Colonic mucosa (tissue), 4 donors: ENCODE measurements around the gene SLC25A36. TPM values are rescaled to one million over a fixed set of nuclear protein-coding genes. Genes with fewer than 3 reads are reported as not detected.
"Not testable (repeated sequence)": the region's sequence is repeated elsewhere in the genome, so short reads cannot be mapped to it uniquely, and the experiment has no call there.

ENCODE experiments used
- DNase-seq: peaks from one replicate; pipeline ENCODE4 v3.0.0-alpha.2; 2020
- H3K27ac ChIP-seq: fragments of 200-600 bp; one replicate; pipeline ENCODE4 v1.8.0; 2021
- H3K27me3 ChIP-seq: fragments of 200-600 bp; one replicate; pipeline ENCODE4 v1.8.0; 2021
- H3K36me3 ChIP-seq: fragments of 200-600 bp; one replicate; pipeline ENCODE4 v1.8.0; 2021
- H3K4me1 ChIP-seq: fragments of 200-600 bp; one replicate; pipeline ENCODE4 v1.8.0; 2021; ENCODE audit warnings: mild to moderate bottlenecking
- H3K4me3 ChIP-seq: fragments of 200-600 bp; one replicate; pipeline ENCODE4 v1.8.0; 2021
- H3K9ac ChIP-seq, 2 donors: one replicate each; pipeline ENCODE4 v1.7.0; 2013; ENCODE audit warnings: control low read depth in 2 of 2, low read depth in 2 of 2, low read length in 2 of 2
- H3K9me3 ChIP-seq: fragments of 200-600 bp; one replicate; pipeline ENCODE4 v1.8.0; 2021
- CTCF ChIP-seq: fragments of 200-600 bp; IDR thresholded peaks from one replicate; pipeline ENCODE4 v1.8.0; 2022; ENCODE audit warnings: antibody characterized with exemption, mild to moderate bottlenecking
- intact Hi-C: fragments of 100-400 bp; cut with DNase I; formaldehyde crosslinking; loops from one replicate; pipeline ENCODE4 v1.14.1; 2022
- total RNA-seq, 2 donors: library from RNA; stranded (reverse); fragmentation: NEBNext Ultra II Directional in 1 of 2; extraction: Animal tissue kit (Norgen Biotek cat#: 25700) in 1 of 2; gene quantifications; one replicate each; pipeline ENCODE4 v1.2.1, GENCODE V29; 2021
- donor health status: healthy.
- donor health status: DM: no; HTN: no; CAD: no.
- donor health status: DM: no; HTN: no; CAD: no.

SLC25A36 gene
- total RNA-seq, 2 donors from 2014 or later, result 38.1 to 67.5 TPM

- Histone ChIP-seq H3K9ac (no peak overlapping the region), H3K27ac (no peak overlapping the region), H3K36me3 (no peaks in the 10 kb centered on the region), H3K9me3 (no peaks in the 10 kb centered on the region), H3K27me3 (no peaks in the 10 kb centered on the region), H3K4me1 (no peaks in the 10 kb centered on the region), H3K4me3 (no peak overlapping the region)
- no peak for TF ChIP-seq CTCF
- intact Hi-C loops, result no loop called here
- DNase-seq, result no peak
Measured at GRCh38 chr3:140931801-140932200, 9.8 kb upstream of the SLC25A36 start.

GRCh38 chr3:140933109-140933508, 8.5 kb upstream of the SLC25A36 start:
- H3K4me1 ChIP-seq, result no peaks in the 10 kb centered on the region
- intact Hi-C loops, result no loop called here
- H3K9me3 ChIP-seq, result no peaks in the 10 kb centered on the region
- no peak overlapping the region for H3K9ac ChIP-seq
- H3K36me3 ChIP-seq, result no peaks in the 10 kb centered on the region
- no peak overlapping the region for H3K4me3 ChIP-seq
- no peak overlapping the region for H3K27ac ChIP-seq
- TF ChIP-seq CTCF, result no peak
- DNase-seq, result no peak
- no peaks in the 10 kb centered on the region for H3K27me3 ChIP-seq

DNA sequence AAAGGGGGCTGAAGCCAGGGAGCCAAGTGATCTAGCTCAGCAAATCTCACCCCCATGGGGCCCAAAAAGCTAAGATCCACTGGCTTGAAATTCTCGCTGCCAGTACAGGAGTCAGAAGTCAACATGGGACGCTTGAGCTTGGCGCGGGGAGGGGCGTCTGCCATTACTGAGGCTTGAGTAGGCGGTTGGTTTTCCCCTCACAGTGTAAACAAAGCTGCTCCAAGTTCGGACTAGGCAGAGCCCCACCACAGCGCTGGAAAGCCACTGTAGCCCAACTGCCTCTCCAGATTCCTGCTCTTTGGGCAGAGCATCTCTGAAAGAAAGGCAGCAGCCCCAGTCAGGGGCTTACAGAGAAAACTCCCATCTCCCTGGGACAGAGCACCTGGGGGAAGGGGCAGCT, 8.1 kb upstream of the SLC25A36 start:
- no peak for DNase-seq
- intact Hi-C loops, result no loop called here
- H3K9me3 ChIP-seq, result no peaks in the 10 kb centered on the region
- H3K9ac ChIP-seq, result no peak overlapping the region
- H3K27me3 ChIP-seq, result no peaks in the 10 kb centered on the region
- no peak for TF ChIP-seq CTCF
- H3K36me3 ChIP-seq, result no peaks in the 10 kb centered on the region
- H3K4me1 ChIP-seq, result no peaks in the 10 kb centered on the region
- no peak overlapping the region for H3K27ac ChIP-seq
- no peak overlapping the region for H3K4me3 ChIP-seq

GRCh38 chr3:140939305-140939704, 2.3 kb upstream of the SLC25A36 start:
- H3K4me3 ChIP-seq, H3K9me3 ChIP-seq, H3K9ac ChIP-seq, DNase-seq, H3K36me3 ChIP-seq, H3K27me3 ChIP-seq, H3K27ac ChIP-seq, H3K4me1 ChIP-seq, intact Hi-C loops: not testable (repeated sequence)

DNA sequence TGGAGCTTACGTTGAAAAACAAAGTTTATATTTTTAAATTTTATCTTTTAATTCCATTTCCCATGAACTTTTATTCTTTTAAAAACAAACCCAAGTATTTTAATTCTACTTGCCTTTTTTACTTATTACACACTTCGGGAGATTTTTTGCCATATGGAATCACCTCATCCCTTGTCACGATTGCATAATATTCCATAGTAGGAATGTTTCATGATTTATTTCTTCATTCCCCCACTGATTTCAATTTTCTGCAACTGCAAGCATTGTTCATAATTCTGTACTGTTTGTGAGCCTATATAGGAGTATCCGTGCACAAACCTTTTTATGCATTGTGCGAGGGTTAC, 574 bp upstream of the SLC25A36 start:
- no peaks in the 10 kb centered on the region for H3K9me3 ChIP-seq
- H3K9ac ChIP-seq, result peak overlapping the region in 1 of 2 donors; percentile 66
- peak overlapping the region; percentile 81 for H3K4me3 ChIP-seq
- peak overlapping the region; percentile 91 for H3K27ac ChIP-seq
- intact Hi-C loops, result no loop called here
- H3K27me3 ChIP-seq, result no peaks in the 10 kb centered on the region
- no peaks in the 10 kb centered on the region for H3K36me3 ChIP-seq
- H3K4me1 ChIP-seq, result peaks cover 10% of the 10 kb centered on the region
- no peak for DNase-seq
- no peak for TF ChIP-seq CTCF

GRCh38 chr3:140942221-140943104, 827 bp downstream of the SLC25A36 start:
- peaks cover 10% of the 10 kb centered on the region for H3K4me1 ChIP-seq
- H3K36me3 ChIP-seq, result no peaks in the 10 kb centered on the region
- H3K4me3 ChIP-seq, result peak overlapping the region; percentile 81
- H3K27me3 ChIP-seq, result no peaks in the 10 kb centered on the region
- no peaks in the 10 kb centered on the region for H3K9me3 ChIP-seq
- H3K9ac ChIP-seq, result peak overlapping the region; percentile 82 to 94
- intact Hi-C loops, result no loop called here
- no peak for TF ChIP-seq CTCF
- peak overlapping the region; percentile 91 for H3K27ac ChIP-seq
- peak; percentile 69 for DNase-seq
